GM18951 (cell line): ENCODE measurements around the gene LIPM.

Experiments used
- POLR2A ChIP-seq: IDR thresholded peaks from 4 replicates; pipeline ENCODE4 v1.6.1; 2011; ENCODE audit warnings: mild to moderate bottlenecking; ENCODE audit not compliant: insufficient read length, insufficient read depth; ENCODE audit errors: extremely low read depth
- in situ Hi-C: fragments of 300-500 bp; cut with MboI; formaldehyde crosslinking; loops from one replicate; pipeline ENCODE4 v1.12.0; 2022; ENCODE audit warnings: low sequenced_read_pairs, mixed read lengths, inconsistent platforms; ENCODE audit not compliant: unreplicated experiment

Gene LIPM

DNA sequence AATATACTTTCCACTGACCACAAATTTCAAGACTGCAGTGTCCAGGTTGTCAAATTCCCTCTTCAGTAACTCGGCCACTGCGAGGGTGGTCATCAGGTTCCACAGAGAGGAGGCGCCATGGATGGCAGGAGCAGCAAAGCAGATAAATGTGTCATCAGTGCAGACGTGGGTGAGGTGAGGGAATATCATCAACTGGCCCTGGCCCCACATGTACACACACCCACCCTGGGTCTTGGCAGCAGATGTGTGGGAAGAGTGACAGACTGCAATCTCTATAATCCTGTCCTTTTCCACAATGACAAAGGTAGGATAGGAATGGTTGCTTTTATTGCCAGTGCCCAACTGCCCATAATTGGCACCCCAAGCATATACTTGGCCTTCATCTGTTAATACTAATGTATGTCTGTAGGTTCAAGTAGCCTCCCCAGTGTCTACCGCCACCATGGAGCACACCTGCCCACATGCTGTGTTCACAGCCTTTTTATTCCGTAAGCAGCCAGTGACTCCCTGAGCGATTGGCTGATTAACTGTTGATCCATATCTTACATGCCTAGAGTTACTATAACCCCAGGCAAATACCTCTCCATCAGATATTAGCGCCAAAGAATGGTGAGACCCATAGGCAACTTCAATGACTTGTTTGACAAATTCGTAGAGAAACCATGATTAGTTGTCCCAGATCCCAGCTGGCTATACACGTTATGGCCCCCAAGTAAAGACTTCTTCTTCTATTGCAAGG lies 16.3 kb upstream of the LIPM start:
- TF ChIP-seq POLR2A: no peak
- in situ Hi-C loops: no loop called here

- no peak for TF ChIP-seq POLR2A
- in situ Hi-C loops: no loop called here
Measured at GRCh38 chr10:88787463-88787862, 15.1 kb upstream of the LIPM start.

DNA sequence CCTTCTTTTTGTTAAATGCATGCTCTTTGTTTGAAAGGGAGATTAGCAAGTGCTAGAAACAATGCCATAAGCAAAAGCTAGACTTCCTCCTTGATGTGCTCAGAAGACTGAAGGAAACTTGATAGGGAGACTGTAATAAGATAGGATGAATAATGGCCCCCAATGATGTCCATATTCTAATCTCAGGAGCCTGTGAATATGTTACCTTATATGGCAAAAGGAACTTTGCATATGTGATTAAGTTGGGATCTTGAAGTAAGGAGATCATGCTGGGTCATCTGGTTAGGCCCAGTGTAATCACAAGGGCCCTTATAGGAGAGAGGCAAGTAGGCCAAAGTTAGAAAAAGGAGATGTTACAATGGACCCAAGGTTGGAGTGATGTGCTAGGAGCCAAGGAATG lies 13.6 kb upstream of the LIPM start:
- no peak for TF ChIP-seq POLR2A
- in situ Hi-C loops: no loop called here

GRCh38 chr10:88791924-88792323 lies 10.6 kb upstream of the LIPM start:
- no peak for TF ChIP-seq POLR2A
- in situ Hi-C loops: no loop called here

DNA sequence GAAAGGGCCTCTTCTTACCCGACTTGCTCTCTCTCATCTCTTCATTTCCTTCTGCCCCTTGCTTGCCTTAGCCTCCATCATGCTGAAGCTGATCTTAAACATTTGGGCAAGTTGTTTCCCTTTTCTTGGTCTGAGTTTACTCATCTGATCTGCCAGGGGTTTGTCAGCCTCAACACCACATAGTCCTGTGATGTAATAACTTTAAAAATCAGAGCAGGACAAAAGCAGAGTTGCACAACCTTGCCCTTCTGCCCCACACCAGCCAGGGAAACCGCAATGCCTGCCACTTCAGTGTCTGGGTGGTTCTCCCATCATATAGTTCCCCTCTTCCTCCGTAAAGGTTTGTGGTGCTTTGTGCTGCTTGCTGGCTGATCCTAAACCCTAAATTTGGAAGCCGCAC lies 9.9 kb upstream of the LIPM start:
- TF ChIP-seq POLR2A: no peak
- in situ Hi-C loops: no loop called here

DNA sequence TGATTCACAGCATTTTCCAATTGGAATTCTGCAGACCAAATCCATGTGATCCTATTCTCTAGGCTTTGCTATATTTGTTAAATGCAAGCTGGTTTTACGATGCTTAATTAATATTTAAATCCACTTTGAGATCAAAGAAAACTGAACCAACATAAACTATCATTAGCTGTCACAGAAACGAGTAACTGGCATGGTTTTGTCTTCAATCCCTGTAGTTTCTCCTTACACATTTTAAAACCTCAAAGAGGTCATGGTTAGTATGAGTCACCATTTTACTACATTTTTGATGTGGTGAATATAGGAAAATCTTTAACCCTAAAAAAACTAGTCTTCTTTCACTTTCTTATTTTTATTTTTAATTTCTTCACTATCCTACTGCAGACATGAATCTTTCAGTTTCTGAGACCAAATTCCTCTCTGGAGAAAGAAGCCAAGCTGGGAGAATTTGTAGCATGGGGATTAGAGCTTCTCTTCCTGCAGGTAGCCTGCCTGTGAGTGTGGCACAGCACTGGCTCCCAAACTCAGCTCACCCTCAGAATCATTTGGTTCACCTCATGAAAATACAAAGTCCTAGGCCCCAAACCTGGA lies 8.7 kb upstream of the LIPM start:
- no peak for TF ChIP-seq POLR2A
- in situ Hi-C loops: no loop called here

DNA sequence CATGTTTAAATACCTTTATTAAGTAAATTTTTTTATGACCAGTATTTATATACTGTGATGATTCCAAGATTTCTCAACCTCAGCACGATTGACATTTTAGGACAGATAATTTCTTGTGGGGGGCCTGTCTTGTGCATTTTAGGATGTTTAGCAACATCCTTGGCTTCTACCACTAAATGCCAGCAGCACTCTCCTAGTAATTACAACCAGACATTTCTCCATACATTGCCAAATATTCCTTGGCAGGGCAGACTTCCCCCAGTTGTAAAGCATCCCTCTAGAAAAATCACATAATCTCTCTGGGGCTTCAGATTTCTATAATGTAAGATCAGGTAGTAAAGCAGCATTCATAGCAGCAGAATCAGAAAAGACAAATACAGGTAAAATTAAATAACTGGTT lies 7.8 kb upstream of the LIPM start:
- TF ChIP-seq POLR2A: no peak
- in situ Hi-C loops: no loop called here

- TF ChIP-seq POLR2A: no peak
- in situ Hi-C loops: no loop called here
Measured at GRCh38 chr10:88800152-88801125, 2.1 kb upstream of the LIPM start.

DNA sequence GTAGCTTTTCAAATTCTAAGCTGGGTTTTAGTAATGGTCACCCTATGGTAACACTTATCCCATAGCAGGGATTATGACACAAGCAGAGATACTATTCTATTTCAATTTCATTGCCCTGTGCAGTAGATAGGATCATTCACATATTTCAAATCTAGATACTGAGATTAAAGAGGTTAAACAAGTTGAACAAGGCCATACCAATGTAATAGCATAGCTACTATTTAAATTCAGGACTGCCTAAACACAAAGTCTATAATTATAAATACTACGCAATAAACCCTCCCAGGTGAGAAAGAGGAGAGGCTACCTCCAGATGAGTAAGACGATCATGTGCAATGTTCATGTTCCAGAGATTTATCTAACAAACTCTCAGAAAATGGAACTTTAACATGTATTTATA lies 1.1 kb downstream of the LIPM start:
- in situ Hi-C loops: no loop called here
- TF ChIP-seq POLR2A: no peak

GRCh38 chr10:88804083-88804812 lies 1.7 kb downstream of the LIPM start:
- in situ Hi-C loops: no loop called here
- no peak for TF ChIP-seq POLR2A

GRCh38 chr10:88805361-88805760 lies 2.8 kb downstream of the LIPM start:
- in situ Hi-C loops: no loop called here

GRCh38 chr10:88805924-88806323 lies 3.4 kb downstream of the LIPM start:
- no peak for TF ChIP-seq POLR2A
- in situ Hi-C loops: no loop called here

More at GRCh38 chr10:88805361-88805760, 2.8 kb downstream of the LIPM start:
- TF ChIP-seq POLR2A: no peak

DNA sequence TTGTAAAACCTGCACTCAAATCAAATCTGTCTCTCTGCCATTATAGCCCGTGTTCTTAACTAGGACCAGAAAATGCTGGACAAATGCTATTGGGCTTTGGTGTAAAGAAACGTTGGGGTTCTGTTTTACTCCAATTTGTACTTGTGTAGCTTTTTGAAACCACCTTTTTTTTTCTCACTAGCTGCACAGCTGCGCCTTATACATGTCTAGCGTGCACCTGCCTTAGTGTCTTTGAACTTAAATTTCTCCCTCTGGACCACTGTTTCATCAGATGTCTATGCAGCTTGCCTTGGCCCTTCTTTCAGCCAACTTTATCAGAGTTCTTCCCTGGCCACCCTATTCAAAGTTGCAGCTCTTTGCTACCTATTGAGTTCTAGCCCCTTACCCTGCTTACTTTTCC lies 7.1 kb downstream of the LIPM start:
- in situ Hi-C loops: loop anchor here (5.0 kb wide), 1 partner anchor 242 kb away; no protein-coding TSS in a partner anchor
- no peak for TF ChIP-seq POLR2A
